GM19328 (cell line): ENCODE data around the gene TAS2R19.
"Not testable (repeated sequence)": the region's sequence is repeated elsewhere in the genome, so short reads cannot be mapped to it uniquely, and the experiment has no call there.

Source experiments
- ATAC-seq: cut with Tn5 transposase; IDR thresholded peaks from one replicate; pipeline ENCODE4 v1.9.1; 2021; ENCODE audit warnings: mild to moderate bottlenecking, moderate library complexity; ENCODE audit not compliant: unreplicated experiment

TAS2R19 gene, protein sequence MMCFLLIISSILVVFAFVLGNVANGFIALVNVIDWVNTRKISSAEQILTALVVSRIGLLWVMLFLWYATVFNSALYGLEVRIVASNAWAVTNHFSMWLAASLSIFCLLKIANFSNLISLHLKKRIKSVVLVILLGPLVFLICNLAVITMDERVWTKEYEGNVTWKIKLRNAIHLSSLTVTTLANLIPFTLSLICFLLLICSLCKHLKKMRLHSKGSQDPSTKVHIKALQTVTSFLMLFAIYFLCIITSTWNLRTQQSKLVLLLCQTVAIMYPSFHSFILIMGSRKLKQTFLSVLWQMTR

GRCh38 chr12:11022520-11022919 lies at the start of gene TAS2R19:
TAS2R19 (minus strand) TSS chr12:11022620; CDS start chr12:11022571, 49 bp downstream.
- ATAC-seq = no peak

DNA sequence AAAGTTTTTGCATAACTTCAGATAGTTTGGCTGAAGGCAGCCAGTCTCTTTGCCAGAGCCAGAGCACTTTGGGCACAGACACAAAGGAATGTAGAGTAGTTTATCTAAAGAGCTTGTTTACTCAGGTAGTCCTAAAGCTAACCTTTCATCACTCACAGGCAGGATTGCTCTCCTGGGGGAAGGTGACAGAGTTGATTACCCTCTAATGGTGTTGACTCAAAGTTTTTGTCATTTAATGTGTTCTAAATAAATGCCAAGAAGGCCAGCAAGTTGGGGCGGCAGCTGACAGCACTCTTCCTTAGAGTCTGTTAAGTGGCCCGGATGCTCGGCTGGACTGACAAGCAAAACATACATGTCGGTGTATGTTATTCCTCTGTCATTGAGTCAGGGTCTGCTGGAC lies 49.0 kb upstream of the TAS2R19 start:
- ATAC-seq = no peak

GRCh38 chr12:11070999-11071398 lies 48.6 kb upstream of the TAS2R19 start:
- no peak for ATAC-seq

DNA sequence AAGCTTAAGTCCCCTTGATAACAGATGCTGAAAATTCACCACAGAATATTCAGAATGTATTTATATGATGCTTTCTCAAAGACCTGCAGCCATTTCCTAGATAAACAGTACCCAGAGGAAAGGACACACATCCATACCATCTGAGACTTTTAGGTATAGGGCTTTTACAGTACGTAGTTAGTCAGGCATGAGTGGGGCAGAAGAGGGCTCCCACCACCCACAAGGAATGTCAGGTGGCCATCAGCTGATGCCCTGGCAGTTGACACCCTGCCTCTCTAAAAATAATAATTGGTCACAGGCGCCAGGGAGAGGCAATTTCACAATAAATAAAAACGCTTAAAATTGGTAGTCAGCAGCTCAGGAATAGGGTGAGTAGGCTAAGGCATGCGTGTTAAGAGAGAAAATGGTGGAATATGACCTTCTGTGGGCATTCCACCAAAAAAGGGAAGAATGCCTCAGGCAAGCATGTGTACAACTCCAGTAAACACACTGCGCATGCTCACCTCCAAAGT lies 47.5 kb upstream of the TAS2R19 start:
- ATAC-seq = no peak

- ATAC-seq = no peak
Observed at GRCh38 chr12:11067514-11067913, 45.1 kb upstream of the TAS2R19 start.

DNA sequence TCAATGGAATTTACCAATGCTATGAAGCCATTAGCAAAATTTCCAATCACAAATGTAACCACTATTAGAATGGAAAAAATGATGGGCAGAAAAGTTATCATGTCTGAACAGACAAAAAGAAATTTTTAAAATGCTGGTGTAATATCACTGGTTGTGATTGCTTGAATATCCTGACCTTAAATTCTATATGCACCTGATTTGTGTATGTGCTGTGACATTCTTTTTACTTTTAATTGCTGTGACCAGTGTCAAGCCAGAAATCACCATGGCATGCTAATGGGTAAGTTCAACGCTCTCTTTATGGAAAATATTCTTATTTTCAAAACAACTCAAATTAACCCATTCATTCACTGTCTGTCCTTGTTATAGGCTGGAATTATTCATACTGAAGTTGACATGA lies 39.8 kb upstream of the TAS2R19 start, which contains the start of gene TAS2R46:
TSS of gene TAS2R46 (minus strand) at position 101 of the 400 bp plus-strand sequence. CDS start at position 101, 0 bp downstream.
- ATAC-seq = not testable (repeated sequence)

DNA sequence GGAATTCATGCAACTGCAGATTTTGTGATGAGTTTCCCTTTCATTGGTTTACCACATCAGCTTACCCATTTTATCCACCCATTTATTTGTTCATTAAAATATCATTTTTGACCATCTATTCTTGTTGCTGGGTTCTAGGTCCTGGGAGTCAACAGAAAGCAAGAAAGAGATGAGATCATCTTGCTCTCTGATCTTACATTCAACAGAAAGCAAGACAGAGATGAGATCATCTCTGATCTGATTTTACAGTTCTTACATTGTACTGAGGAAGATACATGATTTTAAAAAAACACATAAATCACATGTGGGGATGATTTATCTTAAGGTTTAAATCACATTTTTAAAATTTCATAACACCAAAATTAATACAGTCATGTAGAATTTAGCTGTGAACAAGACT lies 37.4 kb upstream of the TAS2R19 start:
- no peak for ATAC-seq

DNA sequence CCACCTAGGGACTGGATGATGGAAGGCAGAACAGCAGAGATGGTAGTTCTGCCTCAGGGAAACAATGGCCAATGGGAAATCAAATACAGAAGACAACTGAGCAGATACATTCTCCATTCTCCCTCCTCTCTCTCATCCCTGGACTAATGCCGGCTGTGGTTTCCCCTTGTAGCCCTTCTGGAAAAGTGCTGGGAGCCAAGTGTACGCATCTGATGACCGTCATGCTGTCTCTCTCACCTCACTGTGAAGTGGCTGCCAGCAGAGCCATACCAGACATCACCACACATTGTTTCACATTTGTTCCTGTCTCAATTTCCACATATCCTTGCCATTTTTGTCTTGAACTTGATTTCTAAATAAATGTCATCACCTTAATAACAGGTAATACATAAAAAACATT lies 36.6 kb upstream of the TAS2R19 start:
- no peak for ATAC-seq

DNA sequence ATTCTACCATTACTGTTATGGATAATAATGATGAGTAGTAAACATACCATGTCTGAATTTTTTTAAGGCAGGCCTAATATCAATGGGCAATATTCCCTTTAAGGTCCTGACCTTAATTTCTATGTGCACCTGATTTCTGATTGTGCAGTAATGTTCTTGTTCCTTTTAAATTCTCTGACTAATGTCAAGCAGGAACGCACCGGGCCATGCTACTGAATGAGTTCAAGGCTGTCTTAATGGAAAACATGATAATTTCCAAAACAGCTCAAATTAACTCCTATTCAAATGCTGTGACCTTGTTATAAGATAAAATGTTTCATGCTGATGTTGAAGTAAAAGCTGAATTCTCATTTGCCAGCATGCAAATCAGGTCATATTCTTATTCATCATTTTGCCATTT lies 32.9 kb upstream of the TAS2R19 start:
- no peak for ATAC-seq

- not testable (repeated sequence) for ATAC-seq
Observed at GRCh38 chr12:11049806-11050531, 27.5 kb upstream of the TAS2R19 start.

- not testable (repeated sequence) for ATAC-seq
Observed at GRCh38 chr12:11041366-11041765, 18.9 kb upstream of the TAS2R19 start.

DNA sequence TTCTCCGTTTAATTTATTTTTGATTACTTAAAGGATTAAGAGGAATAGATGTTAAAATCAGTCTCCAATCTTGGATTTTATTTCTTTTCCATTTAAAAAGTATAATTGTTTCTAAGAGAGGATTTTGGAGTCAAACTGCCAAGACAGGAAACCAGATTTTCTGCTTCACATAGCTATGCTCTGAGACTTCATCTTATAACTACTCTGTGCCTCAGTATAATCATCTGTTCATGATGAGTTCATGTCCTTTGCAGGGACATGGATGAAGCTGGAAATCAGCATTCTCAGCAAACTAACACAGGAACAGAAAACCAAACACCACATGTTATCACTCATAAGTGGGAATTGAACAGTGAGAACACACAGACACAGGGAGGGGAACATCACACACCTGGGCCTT lies 17.7 kb upstream of the TAS2R19 start:
- ATAC-seq = no peak

DNA sequence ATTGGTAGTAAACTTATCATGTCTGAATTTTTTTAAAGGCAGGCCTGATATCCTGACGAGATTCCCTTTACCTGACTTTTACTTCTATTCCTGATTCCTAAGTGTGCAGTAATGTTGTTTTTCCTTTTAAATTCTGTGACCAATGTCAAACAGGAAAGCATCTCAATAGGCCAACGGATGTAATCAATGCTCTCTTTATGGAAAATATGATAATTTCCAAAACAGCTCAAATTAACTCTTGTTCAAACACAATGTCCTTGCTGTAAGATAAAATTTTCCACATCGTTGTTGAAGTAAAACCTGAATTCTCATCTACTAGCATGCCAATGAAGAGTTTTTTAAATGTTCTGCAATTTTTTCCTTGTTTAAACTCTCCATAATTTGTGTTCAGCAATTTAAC lies 16.8 kb upstream of the TAS2R19 start:
- ATAC-seq = no peak

- ATAC-seq = not testable (repeated sequence)
Observed at GRCh38 chr12:11033959-11034358, 11.5 kb upstream of the TAS2R19 start.

DNA sequence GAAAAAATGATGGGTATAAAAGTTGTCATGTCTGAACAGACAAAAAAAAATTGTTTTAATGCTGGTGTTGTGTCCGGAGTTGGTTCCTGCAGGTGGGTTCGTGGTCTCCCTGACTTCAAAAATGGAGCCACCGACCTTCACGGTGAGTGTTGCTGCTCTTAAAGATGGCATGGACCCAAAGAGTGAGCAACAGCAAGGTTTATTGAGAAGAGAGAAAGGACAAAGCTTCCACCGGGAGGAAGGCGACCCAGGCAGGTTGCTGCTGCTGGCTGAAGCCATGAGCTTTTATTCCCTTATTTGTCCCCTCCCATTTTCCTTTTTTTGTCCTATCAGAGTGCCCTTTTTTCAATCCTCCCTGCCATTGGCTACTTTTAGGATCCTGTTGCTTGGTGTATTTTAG lies 8.9 kb upstream of the TAS2R19 start, which contains the start of gene TAS2R31:
TSS of gene TAS2R31 (minus strand) at position 101 of the 400 bp plus-strand sequence. CDS start at position 29, 72 bp downstream.
- no peak for ATAC-seq

GRCh38 chr12:11026118-11026517 lies 3.7 kb upstream of the TAS2R19 start:
- no peak for ATAC-seq

DNA sequence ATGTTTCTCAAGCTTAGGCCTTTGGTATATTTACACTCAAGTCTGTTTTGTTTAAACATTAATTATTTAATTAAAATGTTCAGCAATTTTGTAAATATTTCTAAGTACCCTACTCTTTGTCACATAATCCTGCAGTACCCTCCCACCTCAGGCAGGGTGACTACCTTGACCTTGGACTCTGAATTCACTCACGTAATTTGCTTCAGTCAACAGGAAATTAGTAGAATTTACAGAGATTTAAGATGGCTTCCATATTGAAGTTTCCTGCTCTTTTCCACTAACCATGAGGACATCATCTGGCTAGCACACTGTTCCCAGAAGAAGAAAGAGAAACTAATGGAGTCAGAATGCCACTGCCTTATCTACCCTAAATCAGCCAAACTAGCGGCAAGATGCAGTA lies 967 bp upstream of the TAS2R19 start:
- ATAC-seq = no peak

DNA sequence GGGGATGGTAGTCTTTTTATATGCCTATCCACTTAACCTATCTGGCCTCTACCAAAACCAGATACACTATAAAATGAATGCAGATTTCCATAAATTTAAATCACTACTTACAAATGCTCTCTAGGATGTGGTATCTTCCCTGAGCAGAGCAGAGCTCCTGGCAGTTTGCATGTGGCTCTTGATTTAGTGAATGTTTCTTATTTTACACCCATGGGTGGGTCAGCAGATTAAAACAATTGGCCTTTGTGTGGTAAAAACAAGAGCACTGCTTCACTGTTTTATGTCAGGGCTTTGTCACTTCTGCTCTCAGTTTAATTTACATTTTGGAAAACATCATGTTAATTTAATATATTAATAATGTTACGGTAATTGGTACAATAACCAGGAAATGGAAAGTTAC lies 5.5 kb downstream of the TAS2R19 start:
- no peak for ATAC-seq

GRCh38 chr12:11015775-11016430 lies 6.5 kb downstream of the TAS2R19 start:
- no peak for ATAC-seq

DNA sequence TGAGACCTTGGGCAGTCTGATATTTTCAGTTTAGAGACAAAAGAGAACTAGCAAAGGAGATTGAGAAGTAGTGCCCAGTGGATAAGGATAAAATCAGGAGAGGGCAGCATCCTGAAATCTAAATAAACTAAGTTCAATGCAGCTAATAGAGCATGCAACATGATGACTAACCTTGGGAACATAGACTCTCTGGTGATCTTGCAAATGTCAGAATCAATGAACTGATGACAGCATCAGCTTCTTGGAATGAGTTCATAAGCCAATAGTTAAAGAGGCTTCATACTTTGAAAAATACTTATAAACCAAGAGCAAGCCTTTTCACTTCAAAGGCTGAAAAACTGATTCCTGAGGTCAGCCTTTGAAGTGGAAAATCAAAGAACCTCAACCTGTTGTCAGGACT lies 8.2 kb downstream of the TAS2R19 start:
- ATAC-seq = no peak

- ATAC-seq = no peak
Observed at GRCh38 chr12:11007608-11008007, 14.8 kb downstream of the TAS2R19 start.
